ENCODE data around the gene N4BP2L2.

The N4BP2L2 gene

DNA sequence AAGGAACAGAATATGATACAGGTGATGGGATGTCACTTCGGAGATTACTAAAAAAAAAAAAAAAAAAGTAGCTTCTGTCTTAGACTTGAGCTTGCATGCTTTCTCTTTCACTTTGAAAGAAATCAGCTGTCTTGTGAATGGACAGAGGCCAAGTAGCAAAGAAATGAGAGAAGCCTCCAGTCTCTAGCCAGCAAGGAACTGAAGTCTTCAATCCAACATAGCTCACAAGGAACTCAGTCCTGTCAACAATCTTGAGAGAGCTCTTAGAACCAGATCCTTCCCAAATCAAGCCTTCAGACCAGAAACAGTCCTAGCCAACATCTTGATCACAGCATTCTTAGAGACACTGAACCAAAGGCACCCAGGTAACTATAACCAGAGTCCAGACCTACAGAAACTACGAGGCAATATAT lies 7.7 kb downstream of the N4BP2L2 start:
- TF ChIP-seq, protein P1, sequence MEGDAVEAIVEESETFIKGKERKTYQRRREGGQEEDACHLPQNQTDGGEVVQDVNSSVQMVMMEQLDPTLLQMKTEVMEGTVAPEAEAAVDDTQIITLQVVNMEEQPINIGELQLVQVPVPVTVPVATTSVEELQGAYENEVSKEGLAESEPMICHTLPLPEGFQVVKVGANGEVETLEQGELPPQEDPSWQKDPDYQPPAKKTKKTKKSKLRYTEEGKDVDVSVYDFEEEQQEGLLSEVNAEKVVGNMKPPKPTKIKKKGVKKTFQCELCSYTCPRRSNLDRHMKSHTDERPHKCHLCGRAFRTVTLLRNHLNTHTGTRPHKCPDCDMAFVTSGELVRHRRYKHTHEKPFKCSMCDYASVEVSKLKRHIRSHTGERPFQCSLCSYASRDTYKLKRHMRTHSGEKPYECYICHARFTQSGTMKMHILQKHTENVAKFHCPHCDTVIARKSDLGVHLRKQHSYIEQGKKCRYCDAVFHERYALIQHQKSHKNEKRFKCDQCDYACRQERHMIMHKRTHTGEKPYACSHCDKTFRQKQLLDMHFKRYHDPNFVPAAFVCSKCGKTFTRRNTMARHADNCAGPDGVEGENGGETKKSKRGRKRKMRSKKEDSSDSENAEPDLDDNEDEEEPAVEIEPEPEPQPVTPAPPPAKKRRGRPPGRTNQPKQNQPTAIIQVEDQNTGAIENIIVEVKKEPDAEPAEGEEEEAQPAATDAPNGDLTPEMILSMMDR (IDR thresholded peaks at IDR 0.05; ENCODE audit: low read length, missing control alignments), result no peak
- peak; percentile 77 for DNase-seq (ENCODE audit: low read depth)
- peak overlapping the region; percentile 19 for H3K4me3 ChIP-seq (replicated peaks; ENCODE audit: low read depth, low read length)

DNA sequence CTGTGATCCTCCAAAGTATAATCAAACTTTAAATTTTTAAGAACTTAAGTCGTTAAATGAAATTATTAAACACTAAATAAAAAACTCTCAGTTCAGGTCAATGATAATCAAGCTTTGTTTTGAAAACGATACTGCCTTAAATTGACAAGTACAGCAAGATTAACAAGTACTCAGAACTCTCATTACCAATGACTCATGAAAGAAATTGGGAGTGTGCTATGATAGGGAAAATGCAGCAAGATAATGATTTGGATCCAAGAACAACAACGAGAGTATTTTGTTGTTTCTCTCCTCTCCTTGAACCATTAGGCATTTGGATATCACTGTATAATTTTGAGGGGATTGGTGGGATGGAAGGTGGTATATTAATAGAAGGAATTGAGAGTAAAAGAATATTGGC lies 10.2 kb downstream of the N4BP2L2 start:
- TF ChIP-seq, protein P1 (IDR thresholded peaks at IDR 0.05; ENCODE audit: low read length, missing control alignments), result no peak
- no peak overlapping the region for H3K4me3 ChIP-seq (replicated peaks; ENCODE audit: low read depth, low read length)
- DNase-seq (ENCODE audit: low read depth), result peak; percentile 29

DNA sequence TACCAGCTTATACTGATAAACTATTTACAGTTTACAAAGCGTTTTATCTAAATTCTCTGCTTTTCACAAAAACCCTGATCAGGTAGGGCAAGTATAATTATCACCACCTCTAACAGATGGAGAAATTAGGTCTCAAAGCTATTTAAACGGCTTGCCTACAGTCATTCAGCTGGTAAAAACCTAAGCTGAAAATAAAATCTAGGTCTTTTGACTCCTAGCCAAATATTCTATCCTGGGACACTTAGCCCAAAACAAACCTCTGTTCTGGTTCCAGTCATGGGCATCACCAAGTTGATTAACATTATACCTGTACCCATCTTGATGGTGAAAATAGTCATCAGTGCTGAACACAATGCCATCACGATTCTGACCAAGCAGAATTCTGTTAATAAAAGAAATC lies 11.4 kb downstream of the N4BP2L2 start:
- no peak for DNase-seq (ENCODE audit: low read depth)
- H3K4me3 ChIP-seq (replicated peaks; ENCODE audit: low read depth, low read length), result no peak overlapping the region
- TF ChIP-seq, protein P1 (IDR thresholded peaks at IDR 0.05; ENCODE audit: low read length, missing control alignments), result no peak

DNA sequence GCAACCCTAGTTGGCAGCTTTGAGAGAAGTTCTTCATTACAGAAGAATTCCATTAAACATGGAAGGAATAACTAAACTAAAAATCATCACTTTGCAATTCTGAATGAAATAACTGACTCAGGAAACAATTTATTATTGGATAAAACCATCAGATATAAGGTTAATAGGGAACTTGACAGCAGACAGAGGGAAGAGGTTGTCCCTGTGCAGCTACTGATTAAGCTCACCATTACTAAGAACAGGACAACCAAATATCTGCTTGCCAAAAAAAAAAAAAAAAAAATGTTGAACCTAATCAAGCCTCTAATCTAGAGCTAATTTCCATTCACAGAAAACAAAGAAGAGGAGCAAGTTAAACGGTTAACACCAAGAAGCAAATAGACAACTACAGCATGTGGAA lies 12.8 kb downstream of the N4BP2L2 start:
- no peak overlapping the region for H3K4me3 ChIP-seq (replicated peaks; ENCODE audit: low read depth, low read length)
- no peak for DNase-seq (ENCODE audit: low read depth)
- TF ChIP-seq, protein P1 (IDR thresholded peaks at IDR 0.05; ENCODE audit: low read length, missing control alignments), result no peak

DNA sequence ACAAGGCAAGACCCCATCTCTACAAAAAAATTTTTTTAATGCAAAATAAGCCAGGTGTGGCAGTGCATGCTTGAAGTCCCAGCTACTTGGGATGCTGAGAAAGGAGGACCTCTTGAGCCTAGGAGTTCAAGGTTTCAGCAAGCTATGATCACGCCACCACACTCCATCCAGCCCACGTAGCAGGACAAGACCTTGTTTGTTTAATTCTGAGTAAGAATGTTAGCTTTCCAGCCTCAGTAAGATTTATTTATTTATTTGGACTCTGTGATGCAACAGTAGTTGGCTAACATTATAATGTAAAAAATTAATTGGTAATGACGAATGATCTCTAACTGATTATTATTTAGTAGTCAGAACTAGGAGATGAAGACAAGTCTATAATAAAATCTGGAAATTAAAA lies 23.3 kb downstream of the N4BP2L2 start:
- TF ChIP-seq, protein P1 (IDR thresholded peaks at IDR 0.05; ENCODE audit: low read length, missing control alignments), result no peak
- no peak overlapping the region for H3K4me3 ChIP-seq (replicated peaks; ENCODE audit: low read depth, low read length)
- no peak for DNase-seq (ENCODE audit: low read depth)

DNA sequence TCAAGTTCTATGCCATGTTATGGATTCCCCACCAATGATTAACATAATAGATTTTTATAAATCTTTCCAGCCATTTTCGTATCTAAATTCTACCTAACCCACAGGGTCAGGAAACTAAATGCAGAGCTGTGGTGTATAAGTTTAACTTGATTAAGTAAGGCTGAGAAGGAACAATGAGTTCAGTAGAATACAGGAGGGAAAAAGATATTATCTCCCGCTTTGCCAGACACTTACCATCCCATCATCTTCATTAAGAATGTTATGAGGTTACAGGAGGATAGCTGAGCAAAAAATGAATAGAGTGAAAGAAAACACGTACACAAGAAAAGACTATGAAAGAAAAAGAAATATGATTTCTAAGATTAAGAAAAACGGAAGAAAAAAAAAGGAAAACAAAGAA lies 27.1 kb downstream of the N4BP2L2 start:
- TF ChIP-seq, protein P1 (IDR thresholded peaks at IDR 0.05; ENCODE audit: low read length, missing control alignments), result no peak
- H3K4me3 ChIP-seq (replicated peaks; ENCODE audit: low read depth, low read length), result no peak overlapping the region
- no peak for DNase-seq (ENCODE audit: low read depth)

DNA sequence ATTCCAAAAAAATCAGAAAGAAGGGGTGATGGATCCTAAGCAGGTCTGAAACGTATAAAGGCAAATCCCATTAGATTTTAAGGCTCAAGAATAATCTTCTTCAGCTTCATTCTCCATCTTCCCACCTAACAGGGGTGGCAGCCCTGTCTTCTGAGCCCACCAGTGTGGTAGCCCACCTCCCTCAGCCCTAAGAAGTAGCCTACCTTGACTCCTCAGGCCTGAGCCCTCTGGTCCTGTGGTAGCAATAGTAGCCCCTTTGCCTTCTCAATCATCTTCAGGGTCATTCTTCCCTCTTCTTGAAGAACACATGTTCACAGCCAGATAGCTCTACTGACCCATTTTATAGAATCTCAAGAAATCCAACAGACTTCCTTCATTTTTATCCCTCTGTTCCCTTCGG lies 33.7 kb downstream of the N4BP2L2 start:
- no peak for DNase-seq (ENCODE audit: low read depth)
- TF ChIP-seq, protein P1 (IDR thresholded peaks at IDR 0.05; ENCODE audit: low read length, missing control alignments), result no peak
- H3K4me3 ChIP-seq (replicated peaks; ENCODE audit: low read depth, low read length), result no peak overlapping the region
